Measurements from ENCODE around the gene OXCT1. TPM values are rescaled to one million over a fixed set of nuclear protein-coding genes. Genes with fewer than 3 reads are reported as not detected.

Gene OXCT1
- total RNA-seq, 1 experiment from 2014 or later, result 20.6 TPM

DNA sequence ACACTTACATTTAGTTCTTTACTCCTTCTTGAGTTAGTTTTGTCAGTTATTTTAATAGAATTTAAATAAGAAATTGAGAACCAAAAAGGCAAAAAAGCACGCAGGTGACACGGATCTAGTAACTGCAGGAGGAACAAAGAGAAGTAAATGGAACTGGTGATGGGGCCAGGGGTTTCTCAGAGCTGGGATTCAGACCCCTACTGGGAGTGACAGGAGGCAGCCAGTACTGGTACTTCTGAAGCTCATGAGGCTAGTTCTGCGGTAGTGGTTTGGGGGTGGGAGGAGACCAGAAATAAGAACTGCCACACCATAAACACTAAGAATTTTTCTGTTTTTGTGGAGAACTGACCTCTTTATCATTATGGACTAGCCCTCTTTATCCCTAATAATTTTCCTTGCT is 48.2 kb downstream of the OXCT1 start (continued):
- TF ChIP-seq E2F4 (CRISPR knock-in tag; IDR thresholded peaks at IDR 0.05; ENCODE audit: borderline replicate concordance, low read depth) (no peak), SMAD4 (CRISPR knock-in tag; IDR thresholded peaks at IDR 0.05) (no peak), IRF2 (CRISPR knock-in tag; IDR thresholded peaks at IDR 0.05; ENCODE audit: borderline replicate concordance, low read depth) (no peak), FOXJ3 (CRISPR knock-in tag; IDR thresholded peaks at IDR 0.05; ENCODE audit: borderline replicate concordance) (no peak)
- TF ChIP-seq, protein P1, sequence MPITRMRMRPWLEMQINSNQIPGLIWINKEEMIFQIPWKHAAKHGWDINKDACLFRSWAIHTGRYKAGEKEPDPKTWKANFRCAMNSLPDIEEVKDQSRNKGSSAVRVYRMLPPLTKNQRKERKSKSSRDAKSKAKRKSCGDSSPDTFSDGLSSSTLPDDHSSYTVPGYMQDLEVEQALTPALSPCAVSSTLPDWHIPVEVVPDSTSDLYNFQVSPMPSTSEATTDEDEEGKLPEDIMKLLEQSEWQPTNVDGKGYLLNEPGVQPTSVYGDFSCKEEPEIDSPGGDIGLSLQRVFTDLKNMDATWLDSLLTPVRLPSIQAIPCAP (CRISPR knock-in tag; IDR thresholded peaks at IDR 0.05), result no peak
- TF ChIP-seq, protein P2, sequence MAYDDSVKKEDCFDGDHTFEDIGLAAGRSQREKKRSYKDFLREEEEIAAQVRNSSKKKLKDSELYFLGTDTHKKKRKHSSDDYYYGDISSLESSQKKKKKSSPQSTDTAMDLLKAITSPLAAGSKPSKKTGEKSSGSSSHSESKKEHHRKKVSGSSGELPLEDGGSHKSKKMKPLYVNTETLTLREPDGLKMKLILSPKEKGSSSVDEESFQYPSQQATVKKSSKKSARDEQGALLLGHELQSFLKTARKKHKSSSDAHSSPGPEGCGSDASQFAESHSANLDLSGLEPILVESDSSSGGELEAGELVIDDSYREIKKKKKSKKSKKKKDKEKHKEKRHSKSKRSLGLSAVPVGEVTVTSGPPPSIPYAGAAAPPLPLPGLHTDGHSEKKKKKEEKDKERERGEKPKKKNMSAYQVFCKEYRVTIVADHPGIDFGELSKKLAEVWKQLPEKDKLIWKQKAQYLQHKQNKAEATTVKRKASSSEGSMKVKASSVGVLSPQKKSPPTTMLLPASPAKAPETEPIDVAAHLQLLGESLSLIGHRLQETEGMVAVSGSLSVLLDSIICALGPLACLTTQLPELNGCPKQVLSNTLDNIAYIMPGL (CRISPR knock-in tag; IDR thresholded peaks at IDR 0.05), result no peak
- TF ChIP-seq, protein P3, sequence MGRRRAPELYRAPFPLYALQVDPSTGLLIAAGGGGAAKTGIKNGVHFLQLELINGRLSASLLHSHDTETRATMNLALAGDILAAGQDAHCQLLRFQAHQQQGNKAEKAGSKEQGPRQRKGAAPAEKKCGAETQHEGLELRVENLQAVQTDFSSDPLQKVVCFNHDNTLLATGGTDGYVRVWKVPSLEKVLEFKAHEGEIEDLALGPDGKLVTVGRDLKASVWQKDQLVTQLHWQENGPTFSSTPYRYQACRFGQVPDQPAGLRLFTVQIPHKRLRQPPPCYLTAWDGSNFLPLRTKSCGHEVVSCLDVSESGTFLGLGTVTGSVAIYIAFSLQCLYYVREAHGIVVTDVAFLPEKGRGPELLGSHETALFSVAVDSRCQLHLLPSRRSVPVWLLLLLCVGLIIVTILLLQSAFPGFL (CRISPR knock-in tag; IDR thresholded peaks at IDR 0.05; ENCODE audit: borderline replicate concordance), result no peak

DNA sequence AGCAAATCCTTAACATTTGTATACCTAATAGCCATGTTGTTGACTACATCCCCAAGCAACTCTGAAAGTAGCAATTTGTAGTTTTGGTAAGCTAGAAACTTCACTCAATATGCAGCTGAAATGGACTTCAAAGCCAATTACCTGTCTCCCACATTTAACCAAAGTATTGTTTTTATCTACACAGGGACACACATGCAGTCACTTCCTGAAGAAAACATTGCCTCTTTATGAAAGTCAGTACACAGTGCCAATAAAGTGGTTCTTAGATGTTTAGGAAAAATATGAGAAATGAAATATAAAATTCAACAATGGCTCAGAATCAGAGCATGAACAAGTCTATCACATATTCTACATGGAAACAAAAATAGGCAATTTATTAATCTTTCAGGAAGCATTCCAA is 49.2 kb downstream of the OXCT1 start:
- ATAC-seq, result no peak
- no peak for DNase-seq (ENCODE audit: low spot score)
- no peak for TF ChIP-seq ELF4 (CRISPR knock-in tag; IDR thresholded peaks at IDR 0.05; ENCODE audit: low read depth)
- TF ChIP-seq, protein P4, sequence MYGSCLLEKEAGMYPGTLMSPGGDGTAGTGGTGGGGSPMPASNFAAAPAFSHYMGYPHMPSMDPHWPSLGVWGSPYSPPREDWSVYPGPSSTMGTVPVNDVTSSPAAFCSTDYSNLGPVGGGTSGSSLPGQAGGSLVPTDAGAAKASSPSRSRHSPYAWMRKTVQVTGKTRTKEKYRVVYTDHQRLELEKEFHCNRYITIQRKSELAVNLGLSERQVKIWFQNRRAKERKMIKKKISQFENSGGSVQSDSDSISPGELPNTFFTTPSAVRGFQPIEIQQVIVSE (CRISPR knock-in tag; IDR thresholded peaks at IDR 0.05; ENCODE audit: borderline replicate concordance), result no peak
- no peak for TF ChIP-seq ARID4B (CRISPR knock-in tag; IDR thresholded peaks at IDR 0.05; ENCODE audit: borderline replicate concordance)
- TF ChIP-seq CBFB (CRISPR knock-in tag; IDR thresholded peaks at IDR 0.05; ENCODE audit: low read depth), result no peak
- TF ChIP-seq ZNF281 (CRISPR knock-in tag; IDR thresholded peaks at IDR 0.05), result no peak
- TF ChIP-seq ATF3 (CRISPR knock-in tag; conservative IDR thresholded peaks at IDR 0.05), result no peak
- no peak for TF ChIP-seq NR1H2 (CRISPR knock-in tag; IDR thresholded peaks at IDR 0.05)
- no peak for TF ChIP-seq IRF2 (CRISPR knock-in tag; IDR thresholded peaks at IDR 0.05; ENCODE audit: borderline replicate concordance, low read depth)
- ChIA-PET POLR2A (no interaction called here), CTCF (interaction anchor here (1.0 kb wide), 1 partner anchor 237 kb away, joined by 3 read pairs; no protein-coding TSS in a partner anchor)
- Mint-ChIP-seq H3K36me3 (no peaks in the 10 kb centered on the region), H3K27ac (no peak overlapping the region), H3K4me3 (no peak overlapping the region), H3K27me3 (ENCODE audit: low read depth) (no peaks in the 10 kb centered on the region), H3K9me3 (no peaks in the 10 kb centered on the region), H3K4me1 (no peaks in the 10 kb centered on the region)

Data from WTC11 (cell line).